GM12872 (cell line): ENCODE data around the gene GABRG3.

ENCODE experiments used
- CTCF ChIP-seq: IDR thresholded peaks from 3 replicates; pipeline ENCODE4 v1.5.1; 2011; ENCODE audit warnings: low read depth, mild to moderate bottlenecking, low read length, moderate library complexity; ENCODE audit not compliant: insufficient read depth

Gene GABRG3

GRCh38 chr15:26967719-26968269 lies 3.2 kb upstream of the GABRG3 start:
- no peak for TF ChIP-seq CTCF

- TF ChIP-seq CTCF = no peak
These were observed 2.2 kb upstream of the GABRG3 start for GRCh38 chr15:26968806-26969205.

- TF ChIP-seq CTCF = no peak
These were observed 464 bp downstream of the GABRG3 start for GRCh38 chr15:26971271-26972018.

GRCh38 chr15:26972636-26973035 lies 1.7 kb downstream of the GABRG3 start:
- TF ChIP-seq CTCF = no peak

- no peak for TF ChIP-seq CTCF
These were observed 3.3 kb downstream of the GABRG3 start for GRCh38 chr15:26974120-26974780.

GRCh38 chr15:26981492-26981891 lies 10.5 kb downstream of the GABRG3 start:
- TF ChIP-seq CTCF = no peak

GRCh38 chr15:26983822-26984221 lies 12.8 kb downstream of the GABRG3 start:
- TF ChIP-seq CTCF = no peak
